ENCODE data around the gene CSNK1D.

Gene CSNK1D

GRCh38 chr17:82226809-82227628 lies 46.5 kb downstream of the CSNK1D start:
- no peak for DNase-seq

- DNase-seq: no peak
Observed at GRCh38 chr17:82226146-82226808, 47.2 kb downstream of the CSNK1D start.

- no peak for DNase-seq
Observed at GRCh38 chr17:82225368-82226029, 48.0 kb downstream of the CSNK1D start.

- no peak for DNase-seq
Observed at GRCh38 chr17:82224666-82225065, 48.8 kb downstream of the CSNK1D start.

- no peak for DNase-seq
Observed at GRCh38 chr17:82223517-82223916, 50.0 kb downstream of the CSNK1D start.

- no peak for DNase-seq
Observed at GRCh38 chr17:82222816-82223215, 50.7 kb downstream of the CSNK1D start.

GRCh38 chr17:82221341-82221902 lies 52.1 kb downstream of the CSNK1D start:
- DNase-seq: no peak

- DNase-seq: no peak
Observed at GRCh38 chr17:82219753-82220709, 53.5 kb downstream of the CSNK1D start.

GRCh38 chr17:82219083-82219482 lies 54.4 kb downstream of the CSNK1D start:
- no peak for DNase-seq

- DNase-seq: no peak
Observed at GRCh38 chr17:82218349-82219075, 55.0 kb downstream of the CSNK1D start.

- DNase-seq: no peak
Observed at GRCh38 chr17:82217530-82218204, 55.8 kb downstream of the CSNK1D start.

GRCh38 chr17:82217120-82217529 lies 56.4 kb downstream of the CSNK1D start:
- no peak for DNase-seq

- DNase-seq: no peak
Observed at GRCh38 chr17:82216301-82217119, 57.0 kb downstream of the CSNK1D start.

- no peak for DNase-seq
Observed at GRCh38 chr17:82215972-82216300, 57.6 kb downstream of the CSNK1D start.

- no peak for DNase-seq
Observed at GRCh38 chr17:82215095-82215971, 58.2 kb downstream of the CSNK1D start.

GRCh38 chr17:82214012-82214628 lies 59.4 kb downstream of the CSNK1D start:
- no peak for DNase-seq

- DNase-seq: peak; percentile 23
Observed at GRCh38 chr17:82213251-82214011, 60.1 kb downstream of the CSNK1D start.

All from NCI-H526 treated with DMSO at 0.1 percent for 48 hours (cell line).